Type B pancreatic cell (in vitro differentiated cells): ENCODE results near the gene BCAS3. TPM values are rescaled to one million over a fixed set of nuclear protein-coding genes. Genes with fewer than 3 reads are reported as not detected.

Experiments used
- DNase-seq: peaks from one replicate; pipeline ENCODE4 v3.0.0; 2021; ENCODE audit warnings: mixed read lengths; ENCODE audit not compliant: unreplicated experiment; ENCODE audit errors: extremely low spot score
- H3K27ac Mint-ChIP-seq: 2 replicates; pipeline ENCODE4 v1.8.0; 2021; ENCODE audit warnings: mild to moderate bottlenecking, mixed read lengths
- H3K27me3 Mint-ChIP-seq: 2 replicates; pipeline ENCODE4 v1.8.0; 2021; ENCODE audit warnings: mixed read lengths
- H3K36me3 Mint-ChIP-seq: 2 replicates; pipeline ENCODE4 v1.8.0; 2021; ENCODE audit warnings: mixed read lengths
- H3K4me1 Mint-ChIP-seq: one replicate; pipeline ENCODE4 v1.8.0; 2021; ENCODE audit warnings: mixed read lengths; ENCODE audit not compliant: unreplicated experiment
- H3K4me3 Mint-ChIP-seq: 2 replicates; pipeline ENCODE4 v1.8.0; 2021; ENCODE audit warnings: mild to moderate bottlenecking, mixed read lengths
- H3K9me3 Mint-ChIP-seq: 2 replicates; pipeline ENCODE4 v1.8.0; 2021; ENCODE audit warnings: mixed read lengths
- total RNA-seq: library from RNA; stranded (reverse); gene quantifications from 2 replicates; pipeline ENCODE4 v1.2.1, GENCODE V29; 2021; ENCODE audit warnings: low replicate concordance
- TF ChIP-seq, protein P1 (sequence below): fragments of 200-600 bp; sonication (generic); conservative IDR thresholded peaks from 2 replicates; pipeline ENCODE4 v1.5.0; 2021; ENCODE audit warnings: antibody characterized with exemption, mild to moderate bottlenecking

BCAS3 gene
- total RNA-seq, 1 donor from 2014 or later: 23.0 TPM

DNA sequence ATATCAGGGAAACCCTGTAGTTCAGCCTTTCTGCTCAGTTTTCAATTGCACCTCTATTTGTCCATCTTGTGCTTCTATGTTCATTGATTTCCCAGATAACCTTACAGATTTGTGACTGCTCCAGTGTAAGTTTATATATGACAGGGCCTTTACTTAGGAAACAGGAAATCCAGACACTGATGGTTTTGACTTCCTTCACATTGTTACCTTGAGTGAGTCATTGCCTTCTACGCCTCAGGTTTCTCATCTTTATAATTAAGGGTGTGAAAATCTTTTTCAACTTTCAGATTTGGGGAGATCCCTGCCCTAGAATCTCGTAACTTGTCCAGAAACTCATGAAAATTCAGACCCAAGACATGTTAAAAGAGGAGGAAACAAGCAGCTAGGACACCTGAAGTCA lies 379.6 kb downstream of the BCAS3 start:
- Mint-ChIP-seq H3K36me3 (peaks cover 3% of the 10 kb centered on the region), H3K9me3 (no peaks in the 10 kb centered on the region), H3K4me1 (peaks cover 22% of the 10 kb centered on the region), H3K4me3 (no peak overlapping the region), H3K27ac (no peak overlapping the region), H3K27me3 (no peaks in the 10 kb centered on the region)
- DNase-seq: no peak
- TF ChIP-seq, protein P1, sequence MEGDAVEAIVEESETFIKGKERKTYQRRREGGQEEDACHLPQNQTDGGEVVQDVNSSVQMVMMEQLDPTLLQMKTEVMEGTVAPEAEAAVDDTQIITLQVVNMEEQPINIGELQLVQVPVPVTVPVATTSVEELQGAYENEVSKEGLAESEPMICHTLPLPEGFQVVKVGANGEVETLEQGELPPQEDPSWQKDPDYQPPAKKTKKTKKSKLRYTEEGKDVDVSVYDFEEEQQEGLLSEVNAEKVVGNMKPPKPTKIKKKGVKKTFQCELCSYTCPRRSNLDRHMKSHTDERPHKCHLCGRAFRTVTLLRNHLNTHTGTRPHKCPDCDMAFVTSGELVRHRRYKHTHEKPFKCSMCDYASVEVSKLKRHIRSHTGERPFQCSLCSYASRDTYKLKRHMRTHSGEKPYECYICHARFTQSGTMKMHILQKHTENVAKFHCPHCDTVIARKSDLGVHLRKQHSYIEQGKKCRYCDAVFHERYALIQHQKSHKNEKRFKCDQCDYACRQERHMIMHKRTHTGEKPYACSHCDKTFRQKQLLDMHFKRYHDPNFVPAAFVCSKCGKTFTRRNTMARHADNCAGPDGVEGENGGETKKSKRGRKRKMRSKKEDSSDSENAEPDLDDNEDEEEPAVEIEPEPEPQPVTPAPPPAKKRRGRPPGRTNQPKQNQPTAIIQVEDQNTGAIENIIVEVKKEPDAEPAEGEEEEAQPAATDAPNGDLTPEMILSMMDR: no peak

DNA sequence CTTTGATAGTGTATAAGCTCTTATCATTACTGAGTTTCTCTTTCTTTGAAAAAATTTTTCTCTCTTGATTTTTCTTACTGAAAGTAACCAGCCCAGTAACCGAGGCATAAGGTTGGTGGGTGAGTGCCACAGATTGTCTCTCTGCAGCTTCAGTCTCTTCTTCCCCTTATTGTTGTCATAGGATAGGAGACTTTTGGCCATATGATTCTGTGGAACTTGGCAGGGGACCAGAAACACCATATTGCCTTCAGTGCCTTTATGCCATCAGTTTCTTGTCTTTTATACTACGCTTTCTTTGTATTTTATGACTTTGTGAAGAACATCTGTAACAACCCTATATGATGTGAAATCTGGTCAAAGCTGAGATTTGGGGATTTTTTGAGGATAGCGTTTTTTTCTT lies 380.4 kb downstream of the BCAS3 start:
- no peak overlapping the region for H3K4me3 Mint-ChIP-seq
- H3K27me3 Mint-ChIP-seq: no peaks in the 10 kb centered on the region
- H3K9me3 Mint-ChIP-seq: no peaks in the 10 kb centered on the region
- DNase-seq: no peak
- H3K36me3 Mint-ChIP-seq: peaks cover 3% of the 10 kb centered on the region
- H3K4me1 Mint-ChIP-seq: peaks cover 22% of the 10 kb centered on the region
- TF ChIP-seq, protein P1: no peak
- no peak overlapping the region for H3K27ac Mint-ChIP-seq

DNA sequence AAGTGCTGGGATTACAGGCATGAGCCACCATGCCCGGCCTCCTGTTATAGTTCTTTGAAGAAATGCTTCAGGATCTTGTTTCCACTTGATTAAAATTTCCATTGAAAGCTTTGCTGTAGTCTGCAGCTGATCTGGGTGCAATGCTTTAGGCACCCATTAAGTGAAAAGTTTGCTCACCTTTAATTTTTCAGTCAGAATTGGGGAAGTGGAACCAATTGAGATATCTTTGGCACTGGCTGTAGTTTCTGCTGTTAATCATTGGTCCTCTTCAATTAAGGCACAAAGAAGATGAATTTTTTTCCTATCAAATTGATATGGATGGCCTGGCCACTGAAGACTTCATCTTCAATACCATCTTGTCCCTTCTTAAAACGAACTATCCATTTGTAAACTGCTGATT lies 385.9 kb downstream of the BCAS3 start:
- Mint-ChIP-seq H3K27ac (no peak overlapping the region), H3K4me1 (peaks cover 14% of the 10 kb centered on the region), H3K27me3 (no peaks in the 10 kb centered on the region), H3K9me3 (no peaks in the 10 kb centered on the region), H3K36me3 (peaks cover 3% of the 10 kb centered on the region), H3K4me3 (no peak overlapping the region)
- TF ChIP-seq, protein P1: no peak
- no peak for DNase-seq

DNA sequence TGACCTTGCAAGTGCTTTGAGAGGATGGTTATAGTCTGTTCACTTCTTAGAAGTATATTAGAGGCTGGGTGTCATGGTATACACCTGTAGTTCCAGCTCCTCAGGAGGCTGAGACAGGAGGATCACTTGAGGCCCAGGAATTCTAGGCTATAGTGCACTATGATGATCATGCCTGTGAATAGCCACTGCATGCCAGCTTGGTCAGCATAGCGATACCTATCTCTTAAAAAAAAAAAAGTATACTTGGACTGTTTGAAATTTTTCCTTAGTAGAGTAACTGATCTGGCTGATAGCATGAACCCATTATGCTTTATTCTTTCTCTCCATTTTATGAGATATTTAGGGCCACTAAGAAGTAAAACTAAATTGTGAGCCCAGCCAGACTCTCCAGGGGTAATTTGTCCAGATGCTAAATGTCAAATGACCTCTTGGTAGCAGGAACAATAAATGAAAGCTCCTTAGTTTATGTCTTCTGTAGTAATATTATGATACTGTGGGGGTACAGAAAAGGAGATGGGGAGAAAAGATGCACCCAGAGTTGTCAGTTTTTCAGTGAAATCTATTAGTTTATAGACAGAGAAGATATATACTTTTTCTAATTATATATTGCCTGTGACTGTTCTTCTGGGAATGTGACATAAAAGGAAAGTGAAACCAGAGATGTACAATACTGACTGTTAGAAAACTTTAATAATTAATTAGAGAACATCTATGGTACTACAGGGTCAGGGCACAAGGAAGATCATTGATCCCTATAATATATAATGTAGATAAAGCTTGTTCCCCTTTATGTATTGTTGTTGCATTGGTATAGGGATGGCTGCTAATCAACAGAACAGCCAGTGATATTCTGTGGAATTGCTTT lies 386.7 kb downstream of the BCAS3 start:
- Mint-ChIP-seq H3K27ac (no peak overlapping the region), H3K4me3 (no peak overlapping the region), H3K4me1 (peaks cover 14% of the 10 kb centered on the region), H3K27me3 (no peaks in the 10 kb centered on the region), H3K36me3 (peaks cover 3% of the 10 kb centered on the region), H3K9me3 (peaks cover 5% of the 10 kb centered on the region)
- TF ChIP-seq, protein P1: no peak
- no peak for DNase-seq

DNA sequence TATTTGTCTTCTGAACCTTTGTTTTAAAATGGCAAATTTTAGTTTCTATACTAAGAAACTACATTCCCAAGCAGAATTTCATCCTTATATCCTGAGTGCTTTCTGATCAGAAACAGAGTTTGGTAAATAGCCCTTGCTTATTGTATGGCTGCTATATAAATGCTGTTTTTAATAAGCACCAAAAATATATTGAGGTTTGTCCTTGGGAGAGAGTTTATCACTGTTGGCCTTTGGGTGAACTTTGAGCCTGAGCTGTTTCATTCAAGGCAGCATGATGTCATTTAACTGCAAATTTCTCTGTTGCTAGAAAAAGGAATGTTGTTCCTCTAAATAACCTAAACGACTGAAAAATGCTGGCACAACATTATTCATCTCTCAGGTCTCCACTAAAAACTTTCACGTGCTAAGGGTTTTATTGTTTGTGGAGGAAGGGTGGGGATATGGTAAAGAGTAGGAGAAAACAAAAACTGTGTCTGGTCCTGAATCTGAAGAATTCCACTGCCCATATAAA lies 387.7 kb downstream of the BCAS3 start:
- Mint-ChIP-seq H3K4me3 (peak overlapping the region; percentile 0), H3K27ac (peak overlapping the region; percentile 35), H3K27me3 (no peaks in the 10 kb centered on the region), H3K36me3 (peaks cover 3% of the 10 kb centered on the region), H3K4me1 (peaks cover 14% of the 10 kb centered on the region), H3K9me3 (peaks cover 5% of the 10 kb centered on the region)
- no peak for DNase-seq
- TF ChIP-seq, protein P1: no peak
